HG03432 (cell line): ENCODE measurements around the gene PDGFB.

ENCODE experiments used
- ATAC-seq: cut with Tn5 transposase; IDR thresholded peaks from one replicate; pipeline ENCODE4 v1.9.1; 2021; ENCODE audit warnings: mild to moderate bottlenecking, moderate library complexity; ENCODE audit not compliant: unreplicated experiment

Gene PDGFB

GRCh38 chr22:39244496-39245129 lies at the start of gene PDGFB:
TSS of gene PDGFB (minus strand) at chr22:39244982. CDS start at chr22:39243963, 1,019 bp downstream.
- no peak for ATAC-seq

- ATAC-seq: no peak
These were observed 49.1 kb upstream of the PDGFB start for GRCh38 chr22:39293766-39294368.

- ATAC-seq: no peak
These were observed 47.8 kb upstream of the PDGFB start for GRCh38 chr22:39292561-39293074.

- ATAC-seq: no peak
These were observed 47.3 kb upstream of the PDGFB start for GRCh38 chr22:39292031-39292462.

- no peak for ATAC-seq
These were observed 46.7 kb upstream of the PDGFB start for GRCh38 chr22:39291523-39291922.

- no peak for ATAC-seq
These were observed 46.0 kb upstream of the PDGFB start for GRCh38 chr22:39290724-39291161.

GRCh38 chr22:39289975-39290720 lies 45.4 kb upstream of the PDGFB start:
- no peak for ATAC-seq

- no peak for ATAC-seq
These were observed 44.8 kb upstream of the PDGFB start for GRCh38 chr22:39289533-39289932.

- ATAC-seq: no peak
These were observed 43.5 kb upstream of the PDGFB start for GRCh38 chr22:39288135-39288898.

- no peak for ATAC-seq
These were observed 42.4 kb upstream of the PDGFB start for GRCh38 chr22:39287076-39287725.

- ATAC-seq: no peak
These were observed 40.2 kb upstream of the PDGFB start for GRCh38 chr22:39284983-39285382.

- no peak for ATAC-seq
These were observed 39.6 kb upstream of the PDGFB start for GRCh38 chr22:39284142-39284980.

- no peak for ATAC-seq
These were observed 38.8 kb upstream of the PDGFB start for GRCh38 chr22:39283322-39284141.

- ATAC-seq: no peak
These were observed 38.0 kb upstream of the PDGFB start for GRCh38 chr22:39282645-39283321.

GRCh38 chr22:39281126-39281525 lies 36.3 kb upstream of the PDGFB start:
- ATAC-seq: no peak

GRCh38 chr22:39280250-39280649 lies 35.5 kb upstream of the PDGFB start:
- no peak for ATAC-seq

- no peak for ATAC-seq
These were observed 34.5 kb upstream of the PDGFB start for GRCh38 chr22:39279170-39279850.

- ATAC-seq: no peak
These were observed 33.3 kb upstream of the PDGFB start for GRCh38 chr22:39278040-39278439.
